HG03280 (cell line): ENCODE measurements around the gene SPATA45.

Source experiments
- ATAC-seq: cut with Tn5 transposase; IDR thresholded peaks from one replicate; pipeline ENCODE4 v1.9.1; 2021; ENCODE audit warnings: mild to moderate bottlenecking, moderate library complexity; ENCODE audit not compliant: unreplicated experiment

The SPATA45 gene

GRCh38 chr1:212782422-212783154 is 64.9 kb downstream of the SPATA45 start:
- no peak for ATAC-seq

GRCh38 chr1:212781225-212781624 is 66.2 kb downstream of the SPATA45 start:
- no peak for ATAC-seq

- ATAC-seq = no peak
These were observed 66.7 kb downstream of the SPATA45 start for GRCh38 chr1:212780759-212781158.
